ENCODE measurements around the gene BZW2. TPM values are rescaled to one million over a fixed set of nuclear protein-coding genes. Genes with fewer than 3 reads are reported as not detected.

Gene BZW2
- total RNA-seq, 1 donor from 2014 or later = 126 TPM

DNA sequence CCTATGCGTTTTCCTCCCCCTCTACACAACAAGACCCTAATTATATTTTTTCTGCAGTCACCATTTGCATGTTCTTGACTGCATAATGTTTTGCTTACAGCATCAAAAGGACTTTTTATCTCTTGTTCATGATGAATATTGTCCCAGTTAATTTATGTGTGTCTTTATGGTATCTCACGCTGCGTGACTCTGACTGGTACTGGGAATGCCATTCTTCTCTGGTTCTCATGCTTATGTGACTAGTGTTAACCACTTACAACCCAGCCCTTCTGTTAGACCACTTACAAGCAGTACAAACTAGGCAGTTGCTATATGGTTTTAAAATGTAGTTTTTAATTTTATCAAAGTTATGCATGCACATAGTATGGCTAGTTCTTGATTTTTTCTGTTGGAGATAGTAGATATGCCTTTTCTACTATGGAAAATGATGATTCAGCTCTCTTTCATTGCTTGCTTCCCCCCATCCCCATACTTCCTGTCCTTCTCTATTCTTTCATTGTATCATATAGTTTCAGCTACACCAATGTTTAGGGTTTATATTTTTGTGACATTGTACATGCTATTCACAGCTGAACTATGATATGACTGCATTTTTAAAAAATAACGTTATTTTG lies 24.9 kb downstream of the BZW2 start:
- Mint-ChIP-seq H3K4me1 (peaks cover 3% of the 10 kb centered on the region), H3K27ac (no peak overlapping the region), H3K36me3 (peaks cover 53% of the 10 kb centered on the region), H3K9me3 (peaks cover 3% of the 10 kb centered on the region), H3K4me3 (no peak overlapping the region), H3K27me3 (ENCODE audit: insufficient read depth, low read depth) (no peaks in the 10 kb centered on the region)
- no peak for DNase-seq (ENCODE audit: low spot score)
- Histone ChIP-seq H3K79me2 (ENCODE audit: low read depth) (peaks cover 32% of the 10 kb centered on the region), H3K36me3 (peaks cover 12% of the 10 kb centered on the region), H3F3A (ENCODE audit: low read depth) (no peaks in the 10 kb centered on the region), H3K9ac (no peak overlapping the region), H3K4me3 (no peak overlapping the region), H3K4me1 (no peaks in the 10 kb centered on the region), H4K20me1 (ENCODE audit: low read depth) (no peaks in the 10 kb centered on the region), H3K9me3 (ENCODE audit: low read depth) (no peaks in the 10 kb centered on the region), H2AFZ (replicated peaks) (no peak overlapping the region), H3K27me3 (no peaks in the 10 kb centered on the region), H3K27ac (no peak overlapping the region), H3K4me2 (no peak overlapping the region)
- TF ChIP-seq EZH2 (IDR thresholded peaks at IDR 0.05) (no peak), EZH2phosphoT487 (IDR thresholded peaks at IDR 0.05) (no peak)
- TF ChIP-seq, protein P1, sequence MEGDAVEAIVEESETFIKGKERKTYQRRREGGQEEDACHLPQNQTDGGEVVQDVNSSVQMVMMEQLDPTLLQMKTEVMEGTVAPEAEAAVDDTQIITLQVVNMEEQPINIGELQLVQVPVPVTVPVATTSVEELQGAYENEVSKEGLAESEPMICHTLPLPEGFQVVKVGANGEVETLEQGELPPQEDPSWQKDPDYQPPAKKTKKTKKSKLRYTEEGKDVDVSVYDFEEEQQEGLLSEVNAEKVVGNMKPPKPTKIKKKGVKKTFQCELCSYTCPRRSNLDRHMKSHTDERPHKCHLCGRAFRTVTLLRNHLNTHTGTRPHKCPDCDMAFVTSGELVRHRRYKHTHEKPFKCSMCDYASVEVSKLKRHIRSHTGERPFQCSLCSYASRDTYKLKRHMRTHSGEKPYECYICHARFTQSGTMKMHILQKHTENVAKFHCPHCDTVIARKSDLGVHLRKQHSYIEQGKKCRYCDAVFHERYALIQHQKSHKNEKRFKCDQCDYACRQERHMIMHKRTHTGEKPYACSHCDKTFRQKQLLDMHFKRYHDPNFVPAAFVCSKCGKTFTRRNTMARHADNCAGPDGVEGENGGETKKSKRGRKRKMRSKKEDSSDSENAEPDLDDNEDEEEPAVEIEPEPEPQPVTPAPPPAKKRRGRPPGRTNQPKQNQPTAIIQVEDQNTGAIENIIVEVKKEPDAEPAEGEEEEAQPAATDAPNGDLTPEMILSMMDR (IDR thresholded peaks at IDR 0.05) = no peak

- no peak overlapping the region for H3K4me3 Mint-ChIP-seq
- Histone ChIP-seq H3K4me2 (no peak overlapping the region), H3K4me3 (no peak overlapping the region), H3K27me3 (no peaks in the 10 kb centered on the region), H3K4me1 (no peaks in the 10 kb centered on the region), H3K79me2 (ENCODE audit: low read depth) (peaks cover 32% of the 10 kb centered on the region), H2AFZ (replicated peaks) (no peak overlapping the region), H3K9ac (no peak overlapping the region), H3K9me3 (ENCODE audit: low read depth) (no peaks in the 10 kb centered on the region), H3K36me3 (peaks cover 12% of the 10 kb centered on the region), H3F3A (ENCODE audit: low read depth) (no peaks in the 10 kb centered on the region), H3K27ac (no peak overlapping the region), H4K20me1 (ENCODE audit: low read depth) (no peaks in the 10 kb centered on the region)
- TF ChIP-seq, protein P1 (IDR thresholded peaks at IDR 0.05) = no peak
- TF ChIP-seq EZH2 (IDR thresholded peaks at IDR 0.05) (no peak), EZH2phosphoT487 (IDR thresholded peaks at IDR 0.05) (no peak)
- H3K27me3 Mint-ChIP-seq (ENCODE audit: insufficient read depth, low read depth) = no peaks in the 10 kb centered on the region
- no peak overlapping the region for H3K27ac Mint-ChIP-seq
- peaks cover 3% of the 10 kb centered on the region for H3K4me1 Mint-ChIP-seq
- DNase-seq (ENCODE audit: low spot score) = no peak
- peaks cover 6% of the 10 kb centered on the region for H3K9me3 Mint-ChIP-seq
- H3K36me3 Mint-ChIP-seq = peaks cover 55% of the 10 kb centered on the region
Observed at GRCh38 chr7:16671811-16672210, 25.8 kb downstream of the BZW2 start.

- Mint-ChIP-seq H3K36me3 (peaks cover 42% of the 10 kb centered on the region), H3K9me3 (peaks cover 7% of the 10 kb centered on the region), H3K4me3 (no peak overlapping the region), H3K27ac (no peak overlapping the region), H3K4me1 (no peaks in the 10 kb centered on the region), H3K27me3 (ENCODE audit: insufficient read depth, low read depth) (no peaks in the 10 kb centered on the region)
- H3K4me1 ChIP-seq = no peaks in the 10 kb centered on the region
- TF ChIP-seq EZH2phosphoT487 (IDR thresholded peaks at IDR 0.05) = no peak
- TF ChIP-seq, protein P1 (IDR thresholded peaks at IDR 0.05) = no peak
- H4K20me1 ChIP-seq (ENCODE audit: low read depth) = no peaks in the 10 kb centered on the region
- H3K9me3 ChIP-seq (ENCODE audit: low read depth) = no peaks in the 10 kb centered on the region
- DNase-seq (ENCODE audit: low spot score) = no peak
- H3K4me2 ChIP-seq = no peak overlapping the region
- no peaks in the 10 kb centered on the region for H3F3A ChIP-seq (ENCODE audit: low read depth)
- peaks cover 32% of the 10 kb centered on the region for H3K79me2 ChIP-seq (ENCODE audit: low read depth)
- H2AFZ ChIP-seq (replicated peaks) = no peak overlapping the region
- H3K27ac ChIP-seq = no peak overlapping the region
- peaks cover 12% of the 10 kb centered on the region for H3K36me3 ChIP-seq
- no peaks in the 10 kb centered on the region for H3K27me3 ChIP-seq
- H3K4me3 ChIP-seq = no peak overlapping the region
- no peak overlapping the region for H3K9ac ChIP-seq
Observed at GRCh38 chr7:16675277-16675676, 29.3 kb downstream of the BZW2 start.
